ENCODE measurements around the gene SCTR.

SCTR gene

GRCh38 chr2:119485336-119486110 lies 38.8 kb downstream of the SCTR start:
- Histone ChIP-seq H3K4ac (ENCODE audit: low read depth, low read length) (no peak overlapping the region), H3K79me2 (ENCODE audit: control insufficient read depth, insufficient read depth, low read length, poor library complexity) (no peaks in the 10 kb centered on the region), H4K12ac (ENCODE audit: low read depth, low read length) (no peak overlapping the region), H3K36me3 (ENCODE audit: control insufficient read depth in 1 of 2, insufficient read depth in 2 of 2, low read length in 2 of 2) (no peaks in the 10 kb centered on the region), H3K9me3 (ENCODE audit: insufficient read depth, low read depth, low read length) (no peaks in the 10 kb centered on the region), H3K9ac (ENCODE audit: low read length) (no peak overlapping the region), H3K27ac (ENCODE audit: low read depth, low read length) (no peak overlapping the region), H3K79me1 (ENCODE audit: low read length) (no peaks in the 10 kb centered on the region), H2BK5ac (ENCODE audit: low read depth, low read length, poor library complexity) (no peak overlapping the region), H3K27me3 (ENCODE audit: insufficient read depth, low read length) (no peaks in the 10 kb centered on the region), H3K18ac (ENCODE audit: low read length) (no peak overlapping the region), H4K8ac (ENCODE audit: low read depth, low read length) (no peak overlapping the region), H3K23ac (ENCODE audit: low read length) (no peak overlapping the region), H2BK12ac (ENCODE audit: low read length) (no peak overlapping the region), H2AFZ (ENCODE audit: insufficient read depth, low read length, poor library complexity) (no peak overlapping the region), H4K91ac (ENCODE audit: low read depth, low read length) (no peak overlapping the region), H3K4me3 (ENCODE audit: low read depth, low read length) (no peak overlapping the region), H3K14ac (ENCODE audit: low read length) (no peak overlapping the region), H3K4me2 (ENCODE audit: low read length) (no peak overlapping the region), H2BK120ac (ENCODE audit: insufficient read depth, low read length, poor library complexity) (no peak overlapping the region), H3K4me1 (ENCODE audit: control insufficient read depth in 1 of 2, insufficient read depth in 2 of 2, low read length in 2 of 2) (peaks cover 18 to 20% of the 10 kb centered on the region in 2 experiments), H2AK5ac (ENCODE audit: low read length) (no peak overlapping the region)
- DNase-seq: no peak
- no CpG with 5 or more reads among the region's 12 CpGs for WGBS (ENCODE audit: extremely low coverage, insufficient coverage, insufficient read length)

GRCh38 chr2:119484834-119485233 lies 39.4 kb downstream of the SCTR start:
- H3K4me1 ChIP-seq (ENCODE audit: control insufficient read depth in 1 of 2, insufficient read depth in 2 of 2, low read length in 2 of 2): peaks cover 16 to 19% of the 10 kb centered on the region in 2 experiments
- H2BK120ac ChIP-seq (ENCODE audit: insufficient read depth, low read length, poor library complexity): no peak overlapping the region
- no peak overlapping the region for H4K12ac ChIP-seq (ENCODE audit: low read depth, low read length)
- H3K4me3 ChIP-seq (ENCODE audit: low read depth, low read length): no peak overlapping the region
- H3K27ac ChIP-seq (ENCODE audit: low read depth, low read length): no peak overlapping the region
- no peak overlapping the region for H3K23ac ChIP-seq (ENCODE audit: low read length)
- no peaks in the 10 kb centered on the region for H3K27me3 ChIP-seq (ENCODE audit: insufficient read depth, low read length)
- no peaks in the 10 kb centered on the region for H3K79me2 ChIP-seq (ENCODE audit: control insufficient read depth, insufficient read depth, low read length, poor library complexity)
- H3K9ac ChIP-seq (ENCODE audit: low read length): no peak overlapping the region
- DNase-seq: no peak
- H3K14ac ChIP-seq (ENCODE audit: low read length): no peak overlapping the region
- H2BK5ac ChIP-seq (ENCODE audit: low read depth, low read length, poor library complexity): no peak overlapping the region
- no peaks in the 10 kb centered on the region for H3K36me3 ChIP-seq (ENCODE audit: control insufficient read depth in 1 of 2, insufficient read depth in 2 of 2, low read length in 2 of 2)
- no peak overlapping the region for H4K8ac ChIP-seq (ENCODE audit: low read depth, low read length)
- H3K18ac ChIP-seq (ENCODE audit: low read length): no peak overlapping the region
- H2AK5ac ChIP-seq (ENCODE audit: low read length): no peak overlapping the region
- no peak overlapping the region for H2AFZ ChIP-seq (ENCODE audit: insufficient read depth, low read length, poor library complexity)
- no peaks in the 10 kb centered on the region for H3K79me1 ChIP-seq (ENCODE audit: low read length)
- no CpG with 5 or more reads among the region's 6 CpGs for WGBS (ENCODE audit: extremely low coverage, insufficient coverage, insufficient read length)
- no peak overlapping the region for H3K4ac ChIP-seq (ENCODE audit: low read depth, low read length)
- H4K91ac ChIP-seq (ENCODE audit: low read depth, low read length): peak overlapping the region; percentile 32
- no peaks in the 10 kb centered on the region for H3K9me3 ChIP-seq (ENCODE audit: insufficient read depth, low read depth, low read length)
- H2BK12ac ChIP-seq (ENCODE audit: low read length): no peak overlapping the region
- no peak overlapping the region for H3K4me2 ChIP-seq (ENCODE audit: low read length)

GRCh38 chr2:119483896-119484718 lies 40.2 kb downstream of the SCTR start:
- no peak overlapping the region for H4K8ac ChIP-seq (ENCODE audit: low read depth, low read length)
- H3K4me1 ChIP-seq (ENCODE audit: control insufficient read depth in 1 of 2, insufficient read depth in 2 of 2, low read length in 2 of 2): peaks cover 16 to 19% of the 10 kb centered on the region in 2 experiments
- H2AFZ ChIP-seq (ENCODE audit: insufficient read depth, low read length, poor library complexity): no peak overlapping the region
- H3K9ac ChIP-seq (ENCODE audit: low read length): no peak overlapping the region
- no peaks in the 10 kb centered on the region for H3K27me3 ChIP-seq (ENCODE audit: insufficient read depth, low read length)
- no peaks in the 10 kb centered on the region for H3K79me1 ChIP-seq (ENCODE audit: low read length)
- no peak overlapping the region for H2AK5ac ChIP-seq (ENCODE audit: low read length)
- H3K36me3 ChIP-seq (ENCODE audit: control insufficient read depth in 1 of 2, insufficient read depth in 2 of 2, low read length in 2 of 2): no peaks in the 10 kb centered on the region
- H2BK120ac ChIP-seq (ENCODE audit: insufficient read depth, low read length, poor library complexity): no peak overlapping the region
- H3K23ac ChIP-seq (ENCODE audit: low read length): no peak overlapping the region
- H3K14ac ChIP-seq (ENCODE audit: low read length): no peak overlapping the region
- no peak overlapping the region for H2BK5ac ChIP-seq (ENCODE audit: low read depth, low read length, poor library complexity)
- no peaks in the 10 kb centered on the region for H3K9me3 ChIP-seq (ENCODE audit: insufficient read depth, low read depth, low read length)
- no peak overlapping the region for H4K12ac ChIP-seq (ENCODE audit: low read depth, low read length)
- peak overlapping the region; percentile 4 for H2BK12ac ChIP-seq (ENCODE audit: low read length)
- H3K27ac ChIP-seq (ENCODE audit: low read depth, low read length): no peak overlapping the region
- peak overlapping the region; percentile 2 for H4K91ac ChIP-seq (ENCODE audit: low read depth, low read length)
- H3K4me3 ChIP-seq (ENCODE audit: low read depth, low read length): no peak overlapping the region
- H3K4ac ChIP-seq (ENCODE audit: low read depth, low read length): no peak overlapping the region
- no peak overlapping the region for H3K18ac ChIP-seq (ENCODE audit: low read length)
- H3K4me2 ChIP-seq (ENCODE audit: low read length): no peak overlapping the region
- no peak for DNase-seq
- WGBS (ENCODE audit: extremely low coverage, insufficient coverage, insufficient read length): no CpG with 5 or more reads among the region's 11 CpGs
- H3K79me2 ChIP-seq (ENCODE audit: control insufficient read depth, insufficient read depth, low read length, poor library complexity): no peaks in the 10 kb centered on the region

- no peak overlapping the region for H4K91ac ChIP-seq (ENCODE audit: low read depth, low read length)
- H3K9ac ChIP-seq (ENCODE audit: low read length): no peak overlapping the region
- H2BK5ac ChIP-seq (ENCODE audit: low read depth, low read length, poor library complexity): no peak overlapping the region
- H3K79me2 ChIP-seq (ENCODE audit: control insufficient read depth, insufficient read depth, low read length, poor library complexity): no peaks in the 10 kb centered on the region
- no peak overlapping the region for H3K23ac ChIP-seq (ENCODE audit: low read length)
- H3K27me3 ChIP-seq (ENCODE audit: insufficient read depth, low read length): no peaks in the 10 kb centered on the region
- no peaks in the 10 kb centered on the region for H3K79me1 ChIP-seq (ENCODE audit: low read length)
- no peak overlapping the region for H4K8ac ChIP-seq (ENCODE audit: low read depth, low read length)
- H2AFZ ChIP-seq (ENCODE audit: insufficient read depth, low read length, poor library complexity): peak overlapping the region; percentile 4
- H3K9me3 ChIP-seq (ENCODE audit: insufficient read depth, low read depth, low read length): no peaks in the 10 kb centered on the region
- H2AK5ac ChIP-seq (ENCODE audit: low read length): no peak overlapping the region
- no peak overlapping the region for H3K18ac ChIP-seq (ENCODE audit: low read length)
- peaks cover 16 to 19% of the 10 kb centered on the region in 2 experiments for H3K4me1 ChIP-seq (ENCODE audit: control insufficient read depth in 1 of 2, insufficient read depth in 2 of 2, low read length in 2 of 2)
- WGBS (ENCODE audit: extremely low coverage, insufficient coverage, insufficient read length): no CpG with 5 or more reads among the region's 5 CpGs
- DNase-seq: no peak
- H4K12ac ChIP-seq (ENCODE audit: low read depth, low read length): no peak overlapping the region
- H3K36me3 ChIP-seq (ENCODE audit: control insufficient read depth in 1 of 2, insufficient read depth in 2 of 2, low read length in 2 of 2): no peaks in the 10 kb centered on the region
- no peak overlapping the region for H3K14ac ChIP-seq (ENCODE audit: low read length)
- no peak overlapping the region for H2BK12ac ChIP-seq (ENCODE audit: low read length)
- no peak overlapping the region for H2BK120ac ChIP-seq (ENCODE audit: insufficient read depth, low read length, poor library complexity)
- no peak overlapping the region for H3K4me2 ChIP-seq (ENCODE audit: low read length)
- H3K4me3 ChIP-seq (ENCODE audit: low read depth, low read length): no peak overlapping the region
- no peak overlapping the region for H3K27ac ChIP-seq (ENCODE audit: low read depth, low read length)
- no peak overlapping the region for H3K4ac ChIP-seq (ENCODE audit: low read depth, low read length)
Measured at GRCh38 chr2:119483395-119483753, 40.9 kb downstream of the SCTR start.

All from trophoblast cell (in vitro differentiated cells and primary cell).